CD14-positive monocyte (primary cell): Measurements from ENCODE around the gene ARPC1A. TPM values are rescaled to one million over a fixed set of nuclear protein-coding genes. Genes with fewer than 3 reads are reported as not detected.
"Not testable (repeated sequence)": the region's sequence is repeated elsewhere in the genome, so short reads cannot be mapped to it uniquely, and the experiment has no call there.

ENCODE experiments used
- DNase-seq, 3 donors: peaks; one replicate each; pipeline ENCODE4 v3.0.0-alpha.2; 2011 to 2022
- H2AFZ ChIP-seq: 2 replicates; pipeline ENCODE4 v1.6.0; 2012; ENCODE audit warnings: mild to moderate bottlenecking, low read depth, low read length, inconsistent platforms; ENCODE audit not compliant: insufficient read depth, poor library complexity, severe bottlenecking
- H3K27ac ChIP-seq, 2 donors: 1 replicate in 1 of 2; 2 replicates in 1 of 2; pipeline ENCODE4 v1.5.1; 2012 to 2013; ENCODE audit warnings: low read length in 2 of 2, control low read depth in 1 of 2, inconsistent platforms in 1 of 2, low read depth in 1 of 2, mild to moderate bottlenecking in 1 of 2
- H3K27me3 ChIP-seq, 2 donors: one replicate each; pipeline versions ENCODE4 v1.6.0 to v1.6.1; 2011 to 2013; ENCODE audit warnings: low read length in 2 of 2; ENCODE audit not compliant: control insufficient read depth in 2 of 2, insufficient read depth in 2 of 2
- H3K36me3 ChIP-seq, 2 donors: replicated peaks in 1 of 2; 1 replicate in 1 of 2; 2 replicates in 1 of 2; pipeline versions ENCODE4 v1.5.1 to v1.6.1; 2012 to 2013; ENCODE audit warnings: low read length in 2 of 2, control low read depth in 1 of 2, inconsistent platforms in 1 of 2, mild to moderate bottlenecking in 1 of 2; ENCODE audit not compliant: insufficient read depth in 2 of 2, control insufficient read depth in 1 of 2
- H3K4me1 ChIP-seq, 2 donors: 1 replicate in 1 of 2; 2 replicates in 1 of 2; pipeline versions ENCODE4 v1.5.1 to v1.6.1; 2012 to 2013; ENCODE audit warnings: low read length in 2 of 2, control low read depth in 1 of 2, inconsistent platforms in 1 of 2, mild to moderate bottlenecking in 1 of 2, moderate library complexity in 1 of 2; ENCODE audit not compliant: insufficient read depth in 2 of 2, control insufficient read depth in 1 of 2
- H3K4me2 ChIP-seq: replicated peaks from 2 replicates; pipeline ENCODE3; 2012; ENCODE audit warnings: low read length, moderate library complexity, mild to moderate bottlenecking; ENCODE audit not compliant: poor library complexity, severe bottlenecking; ENCODE audit errors: extremely low read depth
- H3K4me3 ChIP-seq, 3 experiments: fragments of 200-600 bp in 1 of 3; sonication (generic) in 1 of 3; replicated peaks in 1 of 3; 1 replicate in 2 of 3; 2 replicates in 1 of 3; pipeline ENCODE4 v1.5.1; 2011 to 2013; ENCODE audit warnings: low read length in 3 of 3, mild to moderate bottlenecking in 3 of 3, control low read depth in 2 of 3, low read depth in 2 of 3, inconsistent platforms in 1 of 3, moderate library complexity in 1 of 3
- H3K79me2 ChIP-seq: 2 replicates; pipeline ENCODE4 v1.6.0; 2012; ENCODE audit warnings: mild to moderate bottlenecking, control low read depth, inconsistent platforms, low read length, moderate library complexity; ENCODE audit not compliant: insufficient read depth
- H3K9ac ChIP-seq: 2 replicates; pipeline ENCODE4 v1.6.0; 2017; ENCODE audit warnings: low read length, mild to moderate bottlenecking; ENCODE audit not compliant: insufficient read depth, poor library complexity, severe bottlenecking
- H3K9me3 ChIP-seq, 2 donors: replicated peaks in 1 of 2; 1 replicate in 1 of 2; 2 replicates in 1 of 2; pipeline versions ENCODE4 v1.5.1 to v1.6.1; 2012 to 2013; ENCODE audit warnings: low read length in 2 of 2, control low read depth in 1 of 2; ENCODE audit not compliant: control insufficient read depth in 1 of 2, insufficient read depth in 1 of 2
- H4K20me1 ChIP-seq: 2 replicates; pipeline ENCODE4 v1.6.0; 2012; ENCODE audit warnings: mild to moderate bottlenecking, low read length, control low read depth, moderate library complexity; ENCODE audit not compliant: insufficient read depth
- H3K27ac Mint-ChIP-seq, 7 donors: one replicate each; pipeline ENCODE4 v1.8.0; 2020; ENCODE audit warnings: mild to moderate bottlenecking in 7 of 7, mixed read lengths in 7 of 7, moderate library complexity in 6 of 7, inconsistent platforms in 2 of 7
- H3K27me3 Mint-ChIP-seq, 3 donors: one replicate each; pipeline ENCODE4 v1.8.0; 2021 to 2022; ENCODE audit warnings: low read depth in 3 of 3, mild to moderate bottlenecking in 3 of 3, mixed read lengths in 3 of 3, moderate library complexity in 3 of 3, inconsistent platforms in 1 of 3
- H3K36me3 Mint-ChIP-seq, 2 donors: one replicate each; pipeline ENCODE4 v1.8.0; 2020; ENCODE audit warnings: mixed read lengths in 2 of 2, inconsistent platforms in 1 of 2, mild to moderate bottlenecking in 1 of 2
- H3K4me1 Mint-ChIP-seq: one replicate; pipeline ENCODE4 v1.8.0; 2020; ENCODE audit warnings: mild to moderate bottlenecking, mixed read lengths
- H3K4me3 Mint-ChIP-seq, 2 donors: one replicate each; pipeline ENCODE4 v1.8.0; 2020; ENCODE audit warnings: mild to moderate bottlenecking in 2 of 2, mixed read lengths in 2 of 2, moderate library complexity in 1 of 2
- H3K9me3 Mint-ChIP-seq, 7 donors: one replicate each; pipeline ENCODE4 v1.8.0; 2020 to 2022; ENCODE audit warnings: mixed read lengths in 7 of 7, mild to moderate bottlenecking in 6 of 7, moderate library complexity in 6 of 7, inconsistent platforms in 2 of 7
- CTCF ChIP-seq: fragments of 200-600 bp; IDR thresholded peaks from one replicate; pipeline ENCODE4 v1.8.0; 2022; ENCODE audit warnings: antibody characterized with exemption, mild to moderate bottlenecking
- WGBS: methylation state at CpG from one replicate; pipeline ENCODE4 v1.1.5; 2013; ENCODE audit warnings: missing lambda C conversion rate; ENCODE audit not compliant: insufficient coverage; 5-methylcytosine and 5-hydroxymethylcytosine counted together
- intact Hi-C, 2 donors: fragments of 100-400 bp; cut with micrococcal nuclease; formaldehyde crosslinking; loops; one replicate each; pipeline versions ENCODE4 v1.15.0 to v1.15.1; 2023
- polyA minus RNA-seq: library from RNA; depleted of rRNA, polyadenylated mRNA; stranded (reverse); fragments of >200 nt; gene quantifications from 2 replicates; pipeline ENCODE4 v1.2.3, GENCODE V29; 2012
- polyA plus RNA-seq, 3 donors: library from polyadenylated mRNA; depleted of rRNA in 1 of 3; unstranded in 2 of 3; stranded (reverse) in 1 of 3; fragments of 300-500 nt in 2 of 3; fragments of >200 nt in 1 of 3; fragmentation: Illumina TruSeq in 2 of 3; gene quantifications; 1 replicate in 2 of 3; 2 replicates in 1 of 3; pipeline ENCODE4 v1.2.3, GENCODE V29; 2012 to 2021
- total RNA-seq, 12 experiments: library from RNA in 1 of 12; stranded (reverse) in 1 of 12; fragments of 120-200 nt in 1 of 12; gene quantifications; one replicate each; pipeline ENCODE4 v1.2.4 and lab custom pipeline; 2013 to 2026; ENCODE audit warnings: mixed read lengths in 6 of 12, inconsistent platforms in 1 of 12

Gene ARPC1A
- total RNA-seq (2013), result 47.5 TPM
- polyA plus RNA-seq, result 100 to 1,000 TPM in 2 of 3 donors, 10 to 100 TPM in 1; 71.7 to 107 (median 104) TPM
- polyA minus RNA-seq, result 20.8 and 27.2 TPM in 2 replicates
- 3.8 to 11.7 (median 7.0) reads per million in 11 experiments for total RNA-seq (lab: John Stamatoyannopoulos, UW)

GRCh38 chr7:99325592-99326407, at the start of gene ARPC1A:
Gene ARPC1A (plus strand): TSS chr7:99325898. CDS start chr7:99333354, 7,456 bp downstream.
- Histone ChIP-seq H3K79me2 (peaks cover 59% of the 10 kb centered on the region), H3K27ac (peak within 1 kb of the TSS; percentile 38 to 90), H3K9ac (peak within 1 kb of the TSS; percentile 95), H3K4me1 (peaks cover 44 to 57% of the 10 kb centered on the region in 2 donors), H4K20me1 (peaks cover 34% of the 10 kb centered on the region), H3K4me3 (peak within 1 kb of the TSS; percentile 62 to 92 (median 84)), H3K9me3 (no peaks in the 10 kb centered on the region), H2AFZ (peak within 1 kb of the TSS; percentile 99), H3K27me3 (no peaks in the 10 kb centered on the region), H3K4me2 (peak within 1 kb of the TSS; percentile 92), H3K36me3 (no peaks in the 10 kb centered on the region)
- Mint-ChIP-seq H3K27me3 (peaks cover 0 to 1% (median 0%) of the 10 kb centered on the region in 3 donors), H3K36me3 (peaks cover 2 to 4% of the 10 kb centered on the region in 2 donors), H3K9me3 (peaks cover 0 to 1% (median 0%) of the 10 kb centered on the region in 7 donors), H3K4me1 (peaks cover 48% of the 10 kb centered on the region), H3K27ac (peak within 1 kb of the TSS; percentile 86 to 96 (median 91)), H3K4me3 (peak within 1 kb of the TSS; percentile 93 to 94)
- intact Hi-C loops, result loop anchor here (5.0 to 10.0 kb wide), 2 partner anchors 183 to 451 kb away; partner anchors contain the start of genes SMURF1 (in 1 of the 2), TMEM130 (in 1 of the 2) and TRRAP (in 1 of the 2)
- TF ChIP-seq CTCF, result peak; percentile 22
- peak; percentile 87 to 92 (median 91) for DNase-seq
- under 1% methylated on average over 81 of the region's 82 CpGs for WGBS

DNA sequence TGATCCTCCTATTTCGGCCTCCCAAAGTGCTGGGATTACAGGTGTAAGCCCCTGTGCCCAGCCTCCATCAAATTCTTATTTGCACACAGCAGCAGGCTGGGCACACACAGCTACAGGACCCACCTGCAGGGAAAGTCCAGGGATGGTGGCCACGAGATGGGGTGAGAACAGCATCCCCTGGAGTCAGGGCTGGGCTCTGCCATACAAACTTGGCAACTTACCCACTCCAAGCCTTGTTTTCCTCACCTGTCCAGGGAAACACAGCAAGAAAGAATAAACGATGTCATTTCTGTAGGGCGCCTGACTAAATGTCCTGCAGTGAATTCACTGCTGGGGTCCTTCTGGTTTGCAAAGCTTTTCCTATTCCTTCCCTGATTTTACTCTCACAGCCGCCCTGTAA, 47.5 kb upstream of the ARPC1A start:
- Histone ChIP-seq H3K36me3 (no peaks in the 10 kb centered on the region), H3K9me3 (no peaks in the 10 kb centered on the region), H3K9ac (no peak overlapping the region), H3K79me2 (no peaks in the 10 kb centered on the region), H3K27ac (no peak overlapping the region), H3K4me3 (no peak overlapping the region), H3K27me3 (no peaks in the 10 kb centered on the region), H3K4me2 (no peak overlapping the region), H2AFZ (no peak overlapping the region), H3K4me1 (no peaks in the 10 kb centered on the region), H4K20me1 (no peaks in the 10 kb centered on the region)
- peaks cover 0 to 3% (median 2%) of the 10 kb centered on the region in 3 donors for H3K27me3 Mint-ChIP-seq
- intact Hi-C loops, result no loop called here
- WGBS, result 92% methylated on average over 5 of the region's 5 CpGs
- TF ChIP-seq CTCF, result no peak
- H3K27ac Mint-ChIP-seq, result no peak overlapping the region
- H3K4me3 Mint-ChIP-seq, result no peak overlapping the region
- peaks cover 0 to 3% (median 0%) of the 10 kb centered on the region in 7 donors for H3K9me3 Mint-ChIP-seq
- peaks cover 9% of the 10 kb centered on the region for H3K4me1 Mint-ChIP-seq
- DNase-seq, result no peak
- H3K36me3 Mint-ChIP-seq, result no peaks in the 10 kb centered on the region

GRCh38 chr7:99284165-99284564, 41.5 kb upstream of the ARPC1A start:
- H3K9me3 Mint-ChIP-seq, H3K27ac ChIP-seq, intact Hi-C loops, H3K4me1 Mint-ChIP-seq, H3K36me3 ChIP-seq, H3K4me3 ChIP-seq, H3K36me3 Mint-ChIP-seq, H3K4me2 ChIP-seq, H3K27ac Mint-ChIP-seq, H3K9me3 ChIP-seq, H3K79me2 ChIP-seq, H2AFZ ChIP-seq, H3K27me3 Mint-ChIP-seq, H3K27me3 ChIP-seq, H3K9ac ChIP-seq, H3K4me1 ChIP-seq, H3K4me3 Mint-ChIP-seq, H4K20me1 ChIP-seq, DNase-seq: not testable (repeated sequence)
- 87% methylated on average over 3 of the region's 4 CpGs for WGBS
